ENCODE data around the gene DENND5A.

DENND5A gene

DNA sequence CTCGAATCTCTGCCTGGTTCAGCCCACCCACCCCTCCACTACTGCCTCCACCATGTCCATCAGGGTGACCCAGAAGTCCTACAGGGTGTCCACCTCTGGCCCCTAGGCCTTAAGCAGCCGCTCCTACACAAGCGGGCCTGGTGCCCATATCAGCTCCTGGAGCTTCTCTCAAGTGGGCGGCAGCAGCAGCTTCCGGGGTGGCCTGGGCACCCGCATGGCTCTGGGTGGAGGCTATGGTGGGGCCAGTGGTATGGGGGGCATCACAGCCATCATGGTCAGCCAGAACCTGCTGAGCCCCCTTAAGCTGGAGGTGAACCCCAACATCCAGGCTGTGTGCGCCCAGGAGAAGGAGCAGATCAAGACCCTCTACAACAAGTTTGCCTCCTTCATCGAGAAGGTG, 170.7 kb downstream of the DENND5A start:
- DNase-seq = no peak

DNA sequence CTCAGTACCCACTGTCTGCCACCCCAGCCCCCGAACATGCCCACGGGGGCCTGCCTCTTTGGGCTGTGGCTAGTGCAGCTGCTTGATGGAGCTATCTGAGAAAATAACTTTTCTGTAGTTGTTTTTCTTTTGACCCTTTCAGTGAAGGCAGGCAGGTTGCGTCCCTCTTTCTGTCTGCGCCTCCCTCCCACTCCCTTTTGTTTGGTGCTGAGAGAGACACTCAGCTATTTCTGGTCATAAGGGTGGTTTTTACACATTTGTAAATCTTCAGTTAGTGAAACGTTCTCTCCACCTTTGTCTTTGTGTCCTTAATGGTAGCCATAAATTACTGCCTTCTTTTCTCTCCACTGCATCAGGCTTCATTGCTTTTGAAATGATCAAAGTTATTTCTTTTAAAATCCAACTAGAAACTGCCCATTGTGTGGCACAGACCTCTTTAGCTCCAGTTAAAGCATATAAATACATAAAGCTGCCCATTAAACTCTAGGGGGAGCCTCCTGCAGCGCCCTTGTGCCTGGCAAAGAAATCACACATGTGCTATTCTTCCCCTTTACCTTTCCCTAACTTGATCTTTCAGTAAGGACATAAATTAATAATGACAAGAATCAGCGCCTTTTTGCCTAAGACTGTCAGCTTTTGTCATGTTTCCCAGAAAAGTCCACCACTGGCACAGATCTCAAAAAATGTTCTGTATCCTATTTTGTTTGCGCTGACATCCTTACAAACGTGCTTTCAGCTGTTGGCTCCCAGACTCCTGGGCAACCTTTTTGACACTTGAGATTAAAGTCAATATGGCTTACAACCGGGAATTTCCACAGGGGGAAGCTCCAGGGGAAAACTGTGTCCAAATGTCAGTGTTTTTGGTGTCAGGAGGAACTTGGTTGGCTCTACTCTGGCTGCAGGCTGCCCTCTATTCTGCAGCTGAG, 172.0 kb downstream of the DENND5A start:
- DNase-seq = peak; percentile 16 to 31

- DNase-seq = no peak
Observed at GRCh38 chr11:9092072-9092471, 173.1 kb downstream of the DENND5A start.

DNA sequence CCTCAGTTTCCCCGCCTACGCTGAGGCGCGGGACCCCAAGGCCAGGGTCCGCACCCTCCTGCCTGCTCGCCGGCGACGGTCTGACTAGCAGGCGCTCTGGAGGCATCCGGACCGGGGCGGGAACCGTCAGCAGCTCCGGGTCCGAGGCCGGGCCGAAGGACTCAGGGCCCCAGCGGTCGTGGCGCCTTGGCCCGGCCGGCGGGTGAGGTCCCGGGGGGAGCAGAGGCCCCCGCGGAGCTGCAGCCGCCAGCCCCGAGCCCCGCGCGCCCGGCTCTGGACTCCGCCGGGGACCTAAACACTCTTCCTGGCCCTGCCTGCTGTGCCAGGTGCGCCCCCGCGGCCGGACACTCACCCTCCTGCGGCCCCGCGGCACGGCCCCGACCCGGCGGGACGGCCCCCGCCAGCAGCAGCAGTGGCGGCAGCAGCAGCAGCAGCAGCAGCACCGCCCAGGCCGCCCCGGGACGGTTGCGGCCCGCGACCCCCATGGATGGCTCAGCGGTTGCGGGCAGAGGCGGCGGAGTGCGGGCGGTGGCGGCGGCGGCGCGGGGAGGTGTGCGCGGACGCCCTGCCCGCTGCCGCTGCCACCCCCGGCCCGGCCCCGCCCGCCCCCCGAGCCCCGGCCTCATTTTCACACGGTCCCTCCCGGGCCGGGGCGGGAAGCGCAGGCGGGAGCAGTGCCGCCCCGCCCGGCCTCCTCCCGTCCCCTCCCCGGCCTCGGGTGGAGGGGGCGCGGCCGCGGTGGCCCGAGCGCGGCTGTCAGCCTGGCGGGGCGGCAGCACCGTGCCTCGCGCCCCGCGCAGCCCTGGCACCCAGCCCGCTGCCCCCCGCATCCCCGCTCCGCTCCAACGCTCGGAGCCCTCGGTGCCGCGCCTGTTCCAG, 173.9 kb downstream of the DENND5A start, which contains the start of gene SCUBE2:
SCUBE2 (minus strand) TSS at position 556 of the 879 bp plus-strand sequence; CDS start at position 485, 71 bp downstream.
- DNase-seq = no peak

GRCh38 chr11:9090488-9091043, 174.6 kb downstream of the DENND5A start:
- DNase-seq = no peak

GRCh38 chr11:9089636-9090035, 175.5 kb downstream of the DENND5A start:
- DNase-seq = no peak

DNA sequence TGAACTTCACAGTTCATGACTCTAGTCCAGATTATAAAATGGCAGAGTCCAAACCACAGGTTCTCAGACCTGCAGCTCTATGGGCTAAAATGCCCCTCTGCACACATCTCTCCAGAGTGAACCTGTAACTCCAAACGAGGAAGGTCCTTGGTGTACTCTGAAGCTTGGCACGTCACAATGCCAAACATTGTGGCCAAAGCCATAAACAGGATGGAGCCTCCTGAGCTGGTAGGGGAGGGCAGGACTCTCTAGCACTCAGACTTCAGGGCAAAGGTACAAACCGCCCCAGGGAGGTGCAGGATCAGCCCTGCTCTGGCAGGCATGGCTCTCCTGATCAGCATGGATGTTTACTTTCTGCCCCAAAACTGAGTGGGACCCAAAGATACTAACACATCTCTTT, 176.1 kb downstream of the DENND5A start:
- no peak for DNase-seq
